ENCODE data around the gene TGIF2LX. TPM values are rescaled to one million over a fixed set of nuclear protein-coding genes. Genes with fewer than 3 reads are reported as not detected.
"Not testable (repeated sequence)": the region's sequence is repeated elsewhere in the genome, so short reads cannot be mapped to it uniquely, and the experiment has no call there.

The TGIF2LX gene
- total RNA-seq (2014; rRNA removed; shearing (Covaris generic); ENCODE audit: low replicate concordance): not detected in 2 replicates

- not testable (repeated sequence) for H3K4me1 ChIP-seq (ENCODE audit: low read length); H3K4me2 ChIP-seq (ENCODE audit: low read depth, low read length, poor library complexity, severe bottlenecking); H3K36me3 ChIP-seq (ENCODE audit: insufficient read depth, low read length); H3K9me3 ChIP-seq (ENCODE audit: low read length); H4K20me1 ChIP-seq (ENCODE audit: insufficient read depth, low read depth, low read length); H2AFZ ChIP-seq (ENCODE audit: low read length); DNase-seq; H3K4me3 ChIP-seq (ENCODE audit: low read length); H3K79me2 ChIP-seq (ENCODE audit: low read length); H3K27ac ChIP-seq (ENCODE audit: low read length); H3K27me3 ChIP-seq (ENCODE audit: low read length); H3K9ac ChIP-seq (ENCODE audit: low read length); H3K9me2 ChIP-seq (replicated peaks; ENCODE audit: insufficient read depth, low read length)
These were observed at the start of gene TGIF2LX for GRCh38 chrX:89921665-89922064. Gene TGIF2LX, plus strand, starts transcription at chrX:89921908. Its CDS starts 178 bp downstream, at chrX:89922086.

DNA sequence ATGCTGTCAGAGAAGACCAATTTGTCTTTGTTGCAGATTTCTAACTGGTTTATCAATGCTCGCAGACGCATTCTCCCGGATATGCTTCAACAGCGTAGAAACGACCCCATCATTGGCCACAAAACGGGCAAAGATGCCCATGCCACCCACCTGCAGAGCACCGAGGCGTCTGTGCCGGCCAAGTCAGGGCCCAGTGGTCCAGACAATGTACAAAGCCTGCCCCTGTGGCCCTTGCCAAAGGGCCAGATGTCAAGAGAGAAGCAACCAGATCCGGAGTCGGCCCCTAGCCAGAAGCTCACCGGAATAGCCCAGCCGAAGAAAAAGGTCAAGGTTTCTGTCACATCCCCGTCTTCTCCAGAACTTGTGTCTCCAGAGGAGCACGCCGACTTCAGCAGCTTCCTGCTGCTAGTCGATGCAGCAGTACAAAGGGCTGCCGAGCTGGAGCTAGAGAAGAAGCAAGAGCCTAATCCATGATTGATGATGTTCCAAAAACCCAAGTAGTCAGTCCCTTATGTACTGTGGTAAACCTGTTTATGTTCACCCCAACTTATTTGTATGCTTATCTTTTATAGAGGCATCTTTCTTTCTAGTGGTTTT, 728 bp downstream of the TGIF2LX start:
- not testable (repeated sequence) for H3K9me3 ChIP-seq (ENCODE audit: low read length); H3K9ac ChIP-seq (ENCODE audit: low read length); H3K79me2 ChIP-seq (ENCODE audit: low read length); H3K27ac ChIP-seq (ENCODE audit: low read length); H3K27me3 ChIP-seq (ENCODE audit: low read length); H3K4me1 ChIP-seq (ENCODE audit: low read length); H3K36me3 ChIP-seq (ENCODE audit: insufficient read depth, low read length); H3K4me2 ChIP-seq (ENCODE audit: low read depth, low read length, poor library complexity, severe bottlenecking); H4K20me1 ChIP-seq (ENCODE audit: insufficient read depth, low read depth, low read length); H3K4me3 ChIP-seq (ENCODE audit: low read length); H3K9me2 ChIP-seq (replicated peaks; ENCODE audit: insufficient read depth, low read length); H2AFZ ChIP-seq (ENCODE audit: low read length); DNase-seq

- H3K9ac ChIP-seq (ENCODE audit: low read length); H3K27ac ChIP-seq (ENCODE audit: low read length); H3K27me3 ChIP-seq (ENCODE audit: low read length); H3K36me3 ChIP-seq (ENCODE audit: insufficient read depth, low read length); H3K4me3 ChIP-seq (ENCODE audit: low read length); H3K9me2 ChIP-seq (replicated peaks; ENCODE audit: insufficient read depth, low read length); H3K4me2 ChIP-seq (ENCODE audit: low read depth, low read length, poor library complexity, severe bottlenecking); H4K20me1 ChIP-seq (ENCODE audit: insufficient read depth, low read depth, low read length); DNase-seq; H3K9me3 ChIP-seq (ENCODE audit: low read length); H2AFZ ChIP-seq (ENCODE audit: low read length); H3K4me1 ChIP-seq (ENCODE audit: low read length); H3K79me2 ChIP-seq (ENCODE audit: low read length): not testable (repeated sequence)
These were observed 21.4 kb downstream of the TGIF2LX start for GRCh38 chrX:89943077-89943476.

- H3K4me1 ChIP-seq (ENCODE audit: low read length); H3K9ac ChIP-seq (ENCODE audit: low read length); DNase-seq; H3K79me2 ChIP-seq (ENCODE audit: low read length); H3K4me3 ChIP-seq (ENCODE audit: low read length); H3K27me3 ChIP-seq (ENCODE audit: low read length); H3K36me3 ChIP-seq (ENCODE audit: insufficient read depth, low read length); H3K4me2 ChIP-seq (ENCODE audit: low read depth, low read length, poor library complexity, severe bottlenecking); H3K27ac ChIP-seq (ENCODE audit: low read length); H2AFZ ChIP-seq (ENCODE audit: low read length); H3K9me3 ChIP-seq (ENCODE audit: low read length); H3K9me2 ChIP-seq (replicated peaks; ENCODE audit: insufficient read depth, low read length); H4K20me1 ChIP-seq (ENCODE audit: insufficient read depth, low read depth, low read length): not testable (repeated sequence)
These were observed 43.9 kb downstream of the TGIF2LX start for GRCh38 chrX:89965588-89965987.
